Measurements from ENCODE around the gene FMO5. TPM values are rescaled to one million over a fixed set of nuclear protein-coding genes. Genes with fewer than 3 reads are reported as not detected.
A peak's percentile ranks its signal among the peaks of the same experiment; 100 is the strongest.

FMO5 gene
- total RNA-seq, 1 experiment from 2014 or later, result 0.57 TPM

- POLR2A ChIA-PET, result no interaction called here
- CTCF ChIA-PET, result no interaction called here
- Histone ChIP-seq H3K27me3 (ENCODE audit: control insufficient read depth, insufficient read depth, low read length) (no peaks in the 10 kb centered on the region), H3K36me3 (ENCODE audit: control insufficient read depth, insufficient read depth, low read length) (no peaks in the 10 kb centered on the region; the same call in none of the 2 replicates), H3K27ac (ENCODE audit: low read length) (no peak overlapping the region), H3K4me1 (ENCODE audit: control insufficient read depth, insufficient read depth, low read length) (peaks cover 8% of the 10 kb centered on the region), H3K4me3 (ENCODE audit: low read depth in 2 of 2, low read length in 2 of 2) (no peak overlapping the region), H3K9me3 (ENCODE audit: control insufficient read depth, insufficient read depth, low read depth, low read length) (no peaks in the 10 kb centered on the region)
- TF ChIP-seq POLR2AphosphoS5 (IDR thresholded peaks at IDR 0.05; ENCODE audit: low read depth, low read length) (no peak), SIN3A (IDR thresholded peaks at IDR 0.05; ENCODE audit: borderline replicate concordance, insufficient read depth, low read depth, low read length) (no peak), TCF7L2 (IDR thresholded peaks at IDR 0.05; ENCODE audit: low read depth, low read length) (no peak)
- TF ChIP-seq, protein P1, sequence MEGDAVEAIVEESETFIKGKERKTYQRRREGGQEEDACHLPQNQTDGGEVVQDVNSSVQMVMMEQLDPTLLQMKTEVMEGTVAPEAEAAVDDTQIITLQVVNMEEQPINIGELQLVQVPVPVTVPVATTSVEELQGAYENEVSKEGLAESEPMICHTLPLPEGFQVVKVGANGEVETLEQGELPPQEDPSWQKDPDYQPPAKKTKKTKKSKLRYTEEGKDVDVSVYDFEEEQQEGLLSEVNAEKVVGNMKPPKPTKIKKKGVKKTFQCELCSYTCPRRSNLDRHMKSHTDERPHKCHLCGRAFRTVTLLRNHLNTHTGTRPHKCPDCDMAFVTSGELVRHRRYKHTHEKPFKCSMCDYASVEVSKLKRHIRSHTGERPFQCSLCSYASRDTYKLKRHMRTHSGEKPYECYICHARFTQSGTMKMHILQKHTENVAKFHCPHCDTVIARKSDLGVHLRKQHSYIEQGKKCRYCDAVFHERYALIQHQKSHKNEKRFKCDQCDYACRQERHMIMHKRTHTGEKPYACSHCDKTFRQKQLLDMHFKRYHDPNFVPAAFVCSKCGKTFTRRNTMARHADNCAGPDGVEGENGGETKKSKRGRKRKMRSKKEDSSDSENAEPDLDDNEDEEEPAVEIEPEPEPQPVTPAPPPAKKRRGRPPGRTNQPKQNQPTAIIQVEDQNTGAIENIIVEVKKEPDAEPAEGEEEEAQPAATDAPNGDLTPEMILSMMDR (IDR thresholded peaks at IDR 0.05), result no peak
- TF ChIP-seq, protein P2, sequence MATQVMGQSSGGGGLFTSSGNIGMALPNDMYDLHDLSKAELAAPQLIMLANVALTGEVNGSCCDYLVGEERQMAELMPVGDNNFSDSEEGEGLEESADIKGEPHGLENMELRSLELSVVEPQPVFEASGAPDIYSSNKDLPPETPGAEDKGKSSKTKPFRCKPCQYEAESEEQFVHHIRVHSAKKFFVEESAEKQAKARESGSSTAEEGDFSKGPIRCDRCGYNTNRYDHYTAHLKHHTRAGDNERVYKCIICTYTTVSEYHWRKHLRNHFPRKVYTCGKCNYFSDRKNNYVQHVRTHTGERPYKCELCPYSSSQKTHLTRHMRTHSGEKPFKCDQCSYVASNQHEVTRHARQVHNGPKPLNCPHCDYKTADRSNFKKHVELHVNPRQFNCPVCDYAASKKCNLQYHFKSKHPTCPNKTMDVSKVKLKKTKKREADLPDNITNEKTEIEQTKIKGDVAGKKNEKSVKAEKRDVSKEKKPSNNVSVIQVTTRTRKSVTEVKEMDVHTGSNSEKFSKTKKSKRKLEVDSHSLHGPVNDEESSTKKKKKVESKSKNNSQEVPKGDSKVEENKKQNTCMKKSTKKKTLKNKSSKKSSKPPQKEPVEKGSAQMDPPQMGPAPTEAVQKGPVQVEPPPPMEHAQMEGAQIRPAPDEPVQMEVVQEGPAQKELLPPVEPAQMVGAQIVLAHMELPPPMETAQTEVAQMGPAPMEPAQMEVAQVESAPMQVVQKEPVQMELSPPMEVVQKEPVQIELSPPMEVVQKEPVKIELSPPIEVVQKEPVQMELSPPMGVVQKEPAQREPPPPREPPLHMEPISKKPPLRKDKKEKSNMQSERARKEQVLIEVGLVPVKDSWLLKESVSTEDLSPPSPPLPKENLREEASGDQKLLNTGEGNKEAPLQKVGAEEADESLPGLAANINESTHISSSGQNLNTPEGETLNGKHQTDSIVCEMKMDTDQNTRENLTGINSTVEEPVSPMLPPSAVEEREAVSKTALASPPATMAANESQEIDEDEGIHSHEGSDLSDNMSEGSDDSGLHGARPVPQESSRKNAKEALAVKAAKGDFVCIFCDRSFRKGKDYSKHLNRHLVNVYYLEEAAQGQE (IDR thresholded peaks at IDR 0.05; ENCODE audit: insufficient read depth in 1 of 2, low read depth in 2 of 2, low read length in 1 of 2), result no peak
- ATAC-seq (no peak), DNase-seq (ENCODE audit: low read depth, low spot score) (no peak)
- no TSS peak for BruUV-seq (replicated peaks)
- in situ Hi-C loops (cut with HindIII; ENCODE audit: low pct_unique_long_range_greater_than_20kb, low sequenced_read_pairs) (no loop called here), intact Hi-C loops (cut with micrococcal nuclease; ENCODE audit: unreplicated experiment) (no loop called here)
These were observed 47.3 kb downstream of the FMO5 start for GRCh38 chr1:147177611-147178380.

DNA sequence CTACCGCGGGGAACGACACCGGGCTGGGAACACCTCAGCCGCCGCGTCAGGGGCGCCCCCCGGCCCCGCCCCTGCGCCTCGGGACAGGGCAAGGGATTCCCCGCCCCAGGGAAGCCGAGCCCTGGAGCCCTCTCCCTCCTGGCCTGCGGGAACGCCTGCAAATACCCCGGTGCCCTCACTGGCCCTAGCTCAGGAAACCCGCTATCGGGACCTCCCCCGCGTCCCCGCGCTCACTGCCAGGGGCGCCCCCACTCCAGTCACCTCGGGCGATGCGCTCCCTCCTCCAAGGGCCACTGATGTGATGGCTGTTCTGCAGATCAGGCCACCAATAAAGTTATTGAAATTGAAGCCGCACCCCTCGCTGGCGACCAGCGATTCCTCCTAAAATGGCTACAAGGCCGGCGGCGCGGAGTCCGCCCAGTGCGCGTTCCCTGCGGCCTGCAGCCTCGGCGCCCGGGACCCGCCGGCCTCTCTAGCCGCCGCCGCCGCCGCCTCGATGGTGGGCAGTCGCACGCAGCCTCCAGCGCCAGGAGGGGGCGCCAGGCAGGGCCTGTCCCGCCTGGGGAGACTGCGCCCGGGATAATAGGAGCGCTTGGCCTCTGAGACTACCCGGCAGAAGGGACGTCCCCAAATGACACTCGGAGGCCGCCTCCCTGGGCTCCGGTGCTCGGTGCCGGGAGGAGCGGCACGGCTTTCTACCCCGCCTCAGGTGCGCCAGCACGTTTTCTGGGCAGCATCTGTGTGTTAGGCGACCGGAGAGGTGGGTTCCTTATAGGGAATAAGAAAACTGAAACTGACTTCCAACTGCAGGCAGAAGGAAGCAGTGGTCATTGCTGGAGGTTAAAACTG lies 52.7 kb downstream of the FMO5 start, which contains the start of gene PRKAB2:
TSS of gene PRKAB2 (minus strand) at position 303 of the 849 bp plus-strand sequence. CDS start 326 bp downstream, outside the sequence.
- no TSS peak for BruUV-seq (replicated peaks)
- ChIA-PET CTCF (interaction anchor here (0.5 to 1.2 kb wide), 2 partner anchors 70 to 625 kb away, joined by 4 to 5 read pairs; partner anchors contain the start of gene CHD1L), POLR2A (no interaction called here)
- intact Hi-C loops (cut with micrococcal nuclease; ENCODE audit: unreplicated experiment), result loop anchor here (1.0 kb wide), 1 partner anchor 70 kb away; the partner anchor contains the start of gene CHD1L
- Histone ChIP-seq H3K4me3 (ENCODE audit: low read depth in 2 of 2, low read length in 2 of 2) (peak within 1 kb of the TSS; percentile 99 to 100), H3K4me1 (ENCODE audit: control insufficient read depth, insufficient read depth, low read length) (peaks cover 14% of the 10 kb centered on the region), H3K36me3 (ENCODE audit: control insufficient read depth, insufficient read depth, low read length) (peaks cover 2% of the 10 kb centered on the region), H3K27ac (ENCODE audit: low read length) (peak within 1 kb of the TSS; percentile 96), H3K9me3 (ENCODE audit: control insufficient read depth, insufficient read depth, low read depth, low read length) (no peaks in the 10 kb centered on the region), H3K27me3 (ENCODE audit: control insufficient read depth, insufficient read depth, low read length) (no peaks in the 10 kb centered on the region)
- peak; percentile 97 for ATAC-seq
- DNase-seq (ENCODE audit: low read depth, low spot score), result peak; percentile 78
- TF ChIP-seq SIN3A (IDR thresholded peaks at IDR 0.05; ENCODE audit: borderline replicate concordance, insufficient read depth, low read depth, low read length) (peak; percentile 64; the same call in 1 of the 2 replicates), POLR2AphosphoS5 (IDR thresholded peaks at IDR 0.05; ENCODE audit: low read depth, low read length) (peak; percentile 59), TCF7L2 (IDR thresholded peaks at IDR 0.05; ENCODE audit: low read depth, low read length) (no peak)
- TF ChIP-seq, protein P2 (IDR thresholded peaks at IDR 0.05; ENCODE audit: insufficient read depth in 1 of 2, low read depth in 2 of 2, low read length in 1 of 2), result 0 out of 4 replicates have a peak, but pooled peaks of 1 of the 2 experiments have one; percentile 26
- TF ChIP-seq, protein P1 (IDR thresholded peaks at IDR 0.05), result peak; percentile 98
- in situ Hi-C loops (cut with HindIII; ENCODE audit: low pct_unique_long_range_greater_than_20kb, low sequenced_read_pairs), result no loop called here
